Left lung (tissue), 14 donors: ENCODE data around the gene RAP2B. TPM values are rescaled to one million over a fixed set of nuclear protein-coding genes. Genes with fewer than 3 reads are reported as not detected.
A peak's percentile ranks its signal among the peaks of the same experiment; 100 is the strongest.
"Not testable (repeated sequence)": the region's sequence is repeated elsewhere in the genome, so short reads cannot be mapped to it uniquely, and the experiment has no call there.

Experiments used
- ATAC-seq: fragments of 200-7000 bp; cut with Tn5 transposase; one replicate; pipeline ENCODE4 v1.9.1; 2020; ENCODE audit warnings: moderate library complexity
- DNase-seq, 4 donors: peaks; one replicate each; pipeline ENCODE4 v3.0.0-alpha.2; 2013 to 2020
- H3K27ac ChIP-seq, 2 donors: fragments of 200-600 bp; sonication (generic) in 1 of 2; one replicate each; pipeline versions ENCODE4 v1.5.0 to v1.8.0; 2020 to 2021
- H3K27me3 ChIP-seq, 2 donors: fragments of 200-600 bp; sonication (generic) in 1 of 2; one replicate each; pipeline versions ENCODE4 v1.5.0 to v1.8.0; 2020 to 2021
- H3K36me3 ChIP-seq, 2 donors: fragments of 200-600 bp; sonication (generic) in 1 of 2; one replicate each; pipeline versions ENCODE4 v1.5.0 to v1.8.0; 2020 to 2021
- H3K4me1 ChIP-seq, 2 donors: fragments of 200-600 bp; one replicate each; pipeline ENCODE4 v1.8.0; 2021
- H3K4me3 ChIP-seq, 2 donors: fragments of 200-600 bp; sonication (generic) in 1 of 2; one replicate each; pipeline versions ENCODE4 v1.5.0 to v1.8.0; 2020 to 2021; ENCODE audit warnings: mild to moderate bottlenecking in 1 of 2
- H3K9me3 ChIP-seq, 2 donors: fragments of 200-600 bp; sonication (generic) in 1 of 2; one replicate each; pipeline versions ENCODE4 v1.5.0 to v1.8.0; 2020 to 2021
- CTCF ChIP-seq, 2 donors: fragments of 200-600 bp; sonication (generic) in 1 of 2; IDR thresholded peaks; one replicate each; pipeline versions ENCODE4 v1.5.0 to v1.8.0; 2021; ENCODE audit warnings: antibody characterized with exemption in 2 of 2
- intact Hi-C, 2 donors: fragments of 100-400 bp; cut with DNase I; formaldehyde crosslinking; loops; one replicate each; pipeline versions ENCODE4 v1.11.2 to v1.14.2; 2022
- long read RNA-seq, 12 donors: library from polyadenylated mRNA in 2 of 12; unstranded in 2 of 12; transcript quantifications; one replicate each; pipeline ENCODE4 v2.0.0 and lab custom pipeline, GENCODE V29; 2019 to 2026
- polyA plus RNA-seq, 6 donors: library from polyadenylated mRNA; unstranded; fragments of 120-200 nt; gene quantifications; one replicate each; pipeline ENCODE4 v1.2.1, GENCODE V29; 2013; ENCODE audit not compliant: insufficient read length in 6 of 6
- total RNA-seq, 2 donors: library from RNA; stranded (reverse); fragmentation: NEBNext Ultra II Directional; extraction: Animal tissue kit (Norgen Biotek cat#: 25700); gene quantifications; one replicate each; pipeline ENCODE4 v1.2.1, GENCODE V29; 2021
- donor health status: DM: no; HTN: yes; CAD: no.
- donor health status: DM: no; HTN: no; CAD: no.

Gene RAP2B
- total RNA-seq (10 to 100 TPM; 22.7 to 31.8 TPM), polyA plus RNA-seq (10 to 100 TPM; 17.6 to 26.7 (median 22.9) TPM)
- long read RNA-seq, donor 1, full-length matches to known transcripts: 232 of 232 reads
- long read RNA-seq, donor 1, partial matches to known transcripts: 0 of 232 reads
- long read RNA-seq, donor 1, other reads (novel, unspliced or antisense): 0 of 232 reads
- long read RNA-seq, donor 2, full-length matches to known transcripts: 263 of 263 reads
- long read RNA-seq, donor 2, partial matches to known transcripts: 0 of 263 reads
- long read RNA-seq, donor 2, other reads (novel, unspliced or antisense): 0 of 263 reads
- long read RNA-seq, donor 3, full-length matches to known transcripts: 169 of 169 reads
- long read RNA-seq, donor 3, partial matches to known transcripts: 0 of 169 reads
- long read RNA-seq, donor 3, other reads (novel, unspliced or antisense): 0 of 169 reads
- long read RNA-seq, donor 4, full-length matches to known transcripts: 24 of 25 reads
- long read RNA-seq, donor 4, partial matches to known transcripts: 0 of 25 reads
- long read RNA-seq, donor 4, other reads (novel, unspliced or antisense): 1 of 25 reads
- long read RNA-seq, donor 5, full-length matches to known transcripts: 149 of 149 reads
- long read RNA-seq, donor 5, partial matches to known transcripts: 0 of 149 reads
- long read RNA-seq, donor 5, other reads (novel, unspliced or antisense): 0 of 149 reads
- long read RNA-seq, donor 6, full-length matches to known transcripts: 135 of 135 reads
- long read RNA-seq, donor 6, partial matches to known transcripts: 0 of 135 reads
- long read RNA-seq, donor 6, other reads (novel, unspliced or antisense): 0 of 135 reads
- long read RNA-seq, donor 7, full-length matches to known transcripts: 92 of 92 reads
- long read RNA-seq, donor 7, partial matches to known transcripts: 0 of 92 reads
- long read RNA-seq, donor 7, other reads (novel, unspliced or antisense): 0 of 92 reads
- long read RNA-seq, donor 8, full-length matches to known transcripts: 127 of 127 reads
- long read RNA-seq, donor 8, partial matches to known transcripts: 0 of 127 reads
- long read RNA-seq, donor 8, other reads (novel, unspliced or antisense): 0 of 127 reads
- long read RNA-seq, donor 9, full-length matches to known transcripts: 1 of 1 reads
- long read RNA-seq, donor 9, partial matches to known transcripts: 0 of 1 reads
- long read RNA-seq, donor 9, other reads (novel, unspliced or antisense): 0 of 1 reads
- long read RNA-seq, donor 10, full-length matches to known transcripts: 2 of 2 reads
- long read RNA-seq, donor 10, partial matches to known transcripts: 0 of 2 reads
- long read RNA-seq, donor 10, other reads (novel, unspliced or antisense): 0 of 2 reads
- long read RNA-seq, donor 11, full-length matches to known transcripts: 89 of 89 reads
- long read RNA-seq, donor 11, partial matches to known transcripts: 0 of 89 reads
- long read RNA-seq, donor 11, other reads (novel, unspliced or antisense): 0 of 89 reads
- long read RNA-seq, donor 12, full-length matches to known transcripts: 149 of 149 reads
- long read RNA-seq, donor 12, partial matches to known transcripts: 0 of 149 reads
- long read RNA-seq, donor 12, other reads (novel, unspliced or antisense): 0 of 149 reads

DNA sequence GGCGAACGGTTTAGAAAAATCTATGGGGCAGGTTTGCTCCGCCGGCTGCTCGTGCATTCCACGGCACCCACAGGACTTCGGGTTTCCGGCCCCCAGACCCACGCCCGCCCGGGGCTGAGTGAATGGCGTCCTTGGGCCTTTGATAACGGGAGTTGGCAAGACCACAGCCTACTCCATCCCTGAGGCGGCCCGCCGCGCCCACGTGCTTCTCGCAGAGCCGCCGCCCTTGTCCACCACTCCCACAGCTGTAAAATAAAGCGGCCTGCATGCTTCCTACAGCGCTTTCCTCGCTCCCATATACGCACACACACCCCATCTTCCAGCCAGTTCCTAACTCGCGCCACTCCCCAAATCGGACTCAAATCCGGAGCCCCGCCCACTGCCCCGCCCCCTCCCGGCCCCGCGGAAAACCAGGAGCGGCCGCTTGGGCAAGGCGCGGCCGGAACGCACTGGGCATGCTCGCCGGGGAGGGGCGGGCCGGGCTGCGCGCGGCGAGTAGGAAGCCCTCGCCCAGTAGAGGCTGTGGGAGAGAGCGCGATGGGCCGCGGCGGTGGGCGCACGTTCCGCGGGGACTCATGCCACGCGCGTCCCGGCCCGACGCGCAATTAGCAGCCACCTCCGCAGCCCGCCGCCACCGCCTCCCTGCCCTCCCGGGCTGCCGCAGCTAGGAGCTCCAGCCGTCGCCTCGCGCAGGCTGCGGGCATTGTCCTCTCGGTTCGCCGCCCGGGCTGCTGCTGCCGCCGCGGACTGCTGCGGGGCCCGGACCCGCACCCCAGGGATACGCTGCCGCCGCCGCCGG is at the start of gene RAP2B:
Gene RAP2B, plus strand, starts transcription at position 513 of the 799 bp plus-strand sequence. CDS start 468 bp downstream, outside the sequence.
- Histone ChIP-seq H3K4me3 (peak within 1 kb of the TSS; percentile 87 to 90), H3K27ac (peak within 1 kb of the TSS; percentile 97), H3K36me3 (no peaks in the 10 kb centered on the region), H3K9me3 (no peaks in the 10 kb centered on the region), H3K27me3 (no peaks in the 10 kb centered on the region), H3K4me1 (peaks cover 22 to 38% of the 10 kb centered on the region in 2 donors)
- ATAC-seq (peak; percentile 83), DNase-seq (peak; percentile 94 to 99 (median 97))
- peak in 1 of 2 donors; percentile 16 for TF ChIP-seq CTCF (IDR thresholded peaks at IDR 0.05)
- intact Hi-C loops: loop anchor here in 1 of 2 donors (5.0 to 10.0 kb wide), 3 partner anchors 117 to 605 kb away; no protein-coding TSS in a partner anchor

- DNase-seq (no peak), ATAC-seq (no peak)
- H3K36me3 ChIP-seq: no peaks in the 10 kb centered on the region
- H3K4me3 ChIP-seq: no peak overlapping the region
- no peaks in the 10 kb centered on the region for H3K4me1 ChIP-seq
- H3K27ac ChIP-seq: no peak overlapping the region
- no peaks in the 10 kb centered on the region for H3K27me3 ChIP-seq
- intact Hi-C loops: no loop called here
- no peaks in the 10 kb centered on the region for H3K9me3 ChIP-seq
- TF ChIP-seq CTCF (IDR thresholded peaks at IDR 0.05): no peak
Measured at GRCh38 chr3:153113541-153113940, 48.5 kb upstream of the RAP2B start.

GRCh38 chr3:153114270-153114669 is 47.8 kb upstream of the RAP2B start:
- DNase-seq, H3K27me3 ChIP-seq, H3K4me3 ChIP-seq, ATAC-seq, H3K27ac ChIP-seq, H3K36me3 ChIP-seq, H3K9me3 ChIP-seq, intact Hi-C loops, H3K4me1 ChIP-seq: not testable (repeated sequence)

GRCh38 chr3:153115326-153115725 is 46.7 kb upstream of the RAP2B start:
- Histone ChIP-seq H3K4me3 (no peak overlapping the region), H3K36me3 (no peaks in the 10 kb centered on the region), H3K27ac (no peak overlapping the region), H3K27me3 (no peaks in the 10 kb centered on the region), H3K9me3 (no peaks in the 10 kb centered on the region), H3K4me1 (no peaks in the 10 kb centered on the region)
- TF ChIP-seq CTCF (IDR thresholded peaks at IDR 0.05): no peak
- intact Hi-C loops: no loop called here
- no peak for ATAC-seq
- DNase-seq: no peak
